ENCODE data around the gene NDFIP2. TPM values are rescaled to one million over a fixed set of nuclear protein-coding genes. Genes with fewer than 3 reads are reported as not detected.

The NDFIP2 gene
- total and polyA plus RNA-seq, 7 donors, result 9.2 to 52.2 (median 13.7) TPM

DNA sequence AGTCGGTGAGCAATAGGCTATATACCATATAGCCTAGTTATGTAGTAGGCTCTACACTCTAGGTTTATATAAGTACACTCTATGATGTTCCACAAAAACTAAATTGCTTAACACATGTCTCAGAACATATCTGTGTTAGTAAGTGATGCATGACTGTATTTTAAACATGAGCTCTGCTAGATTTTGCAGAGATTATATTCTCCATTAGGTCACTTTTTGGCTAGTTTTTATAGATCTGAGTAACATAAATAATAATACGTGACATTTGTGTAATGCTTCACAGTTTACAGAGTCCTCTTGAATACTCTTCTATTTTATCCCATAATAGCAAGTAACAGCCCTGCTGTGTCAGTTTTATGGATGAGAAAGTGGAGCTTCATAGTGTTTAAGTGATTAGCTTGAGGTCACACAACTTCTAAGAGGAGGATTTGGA, 47.8 kb downstream of the NDFIP2 start:
- H3K4me3 ChIP-seq, result no peak overlapping the region
- no peak for DNase-seq
- H3K36me3 ChIP-seq, result peaks cover 0 to 11% (median 2%) of the 10 kb centered on the region in 4 donors
- WGBS, 2 donors, result 83 to 91% methylated on average over 2 of the region's 2 CpGs
- no peaks in the 10 kb centered on the region for H3K9me3 ChIP-seq
- no peaks in the 10 kb centered on the region for H3K27me3 ChIP-seq
- H3K27ac ChIP-seq, result no peak overlapping the region
- intact Hi-C loops (cut with DNase I), result no loop called here
- TF ChIP-seq EP300 (IDR thresholded peaks at IDR 0.05) (no peak), POLR2AphosphoS5 (IDR thresholded peaks at IDR 0.05) (no peak), POLR2A (IDR thresholded peaks at IDR 0.05) (no peak), CTCF (IDR thresholded peaks at IDR 0.05) (no peak)
- H3K4me1 ChIP-seq, result peaks cover 0 to 12% (median 5%) of the 10 kb centered on the region in 4 donors

DNA sequence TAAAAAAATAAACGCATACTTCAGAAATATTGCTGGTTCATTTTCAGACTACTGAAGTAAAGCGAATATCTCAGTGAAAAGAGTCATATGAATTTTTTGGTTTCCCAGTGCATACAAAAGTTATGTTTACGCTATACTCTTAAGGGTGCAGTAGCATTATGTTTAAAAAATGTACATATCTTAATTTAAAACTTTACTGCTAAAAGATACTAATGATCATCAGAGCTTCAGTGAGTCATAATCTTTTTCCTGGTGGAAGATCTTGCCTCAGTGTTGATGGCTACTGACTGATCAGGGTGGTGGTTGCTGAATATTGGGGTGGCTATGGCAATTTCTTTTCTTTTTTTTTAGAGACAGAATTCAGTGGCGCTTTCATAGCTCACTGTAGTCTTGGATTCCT, 48.9 kb downstream of the NDFIP2 start:
- H3K27me3 ChIP-seq, result no peaks in the 10 kb centered on the region
- H3K9me3 ChIP-seq, result no peaks in the 10 kb centered on the region
- WGBS, 2 donors, result 92 to 97% methylated on average over 4 of the region's 4 CpGs
- TF ChIP-seq POLR2AphosphoS5 (IDR thresholded peaks at IDR 0.05), result no peak
- no peak for TF ChIP-seq CTCF (IDR thresholded peaks at IDR 0.05)
- TF ChIP-seq POLR2A (IDR thresholded peaks at IDR 0.05), result no peak
- no peak for TF ChIP-seq EP300 (IDR thresholded peaks at IDR 0.05)
- peaks cover 0 to 12% (median 5%) of the 10 kb centered on the region in 4 donors for H3K4me1 ChIP-seq
- peaks cover 0 to under 1% (median under 1%) of the 10 kb centered on the region in 4 donors for H3K36me3 ChIP-seq
- no peak for DNase-seq
- no peak overlapping the region for H3K4me3 ChIP-seq
- no peak overlapping the region for H3K27ac ChIP-seq
- intact Hi-C loops (cut with DNase I), result no loop called here

- H3K4me3 ChIP-seq, result no peak overlapping the region
- intact Hi-C loops (cut with DNase I), result no loop called here
Observed at GRCh38 chr13:79530270-79530669, 49.3 kb downstream of the NDFIP2 start.

GRCh38 chr13:79531542-79532254, 50.7 kb downstream of the NDFIP2 start:
- WGBS, 2 donors, result 92 to 94% methylated on average over 7 of the region's 7 CpGs
- TF ChIP-seq CTCF (IDR thresholded peaks at IDR 0.05), result no peak
- no peak for TF ChIP-seq POLR2AphosphoS5 (IDR thresholded peaks at IDR 0.05)
- TF ChIP-seq EP300 (IDR thresholded peaks at IDR 0.05), result no peak
- TF ChIP-seq POLR2A (IDR thresholded peaks at IDR 0.05), result no peak
- H3K4me3 ChIP-seq, result no peak overlapping the region
- no peaks in the 10 kb centered on the region for H3K9me3 ChIP-seq
- H3K36me3 ChIP-seq, result no peaks in the 10 kb centered on the region
- H3K4me1 ChIP-seq, result peaks cover 0 to 12% (median 5%) of the 10 kb centered on the region in 4 donors
- no peaks in the 10 kb centered on the region for H3K27me3 ChIP-seq
- H3K27ac ChIP-seq, result no peak overlapping the region
- intact Hi-C loops (cut with DNase I), result no loop called here
- DNase-seq, result no peak

More at GRCh38 chr13:79530270-79530669, 49.3 kb downstream of the NDFIP2 start:
- 47 to 84% methylated on average over 2 of the region's 2 CpGs for WGBS, 2 donors
- no peaks in the 10 kb centered on the region for H3K36me3 ChIP-seq
- no peaks in the 10 kb centered on the region for H3K27me3 ChIP-seq
- no peak for DNase-seq
- no peak for TF ChIP-seq CTCF (IDR thresholded peaks at IDR 0.05)
- TF ChIP-seq POLR2AphosphoS5 (IDR thresholded peaks at IDR 0.05), result no peak
- no peak for TF ChIP-seq POLR2A (IDR thresholded peaks at IDR 0.05)
- TF ChIP-seq EP300 (IDR thresholded peaks at IDR 0.05), result no peak
- H3K9me3 ChIP-seq, result no peaks in the 10 kb centered on the region
- H3K27ac ChIP-seq, result no peak overlapping the region
- H3K4me1 ChIP-seq, result peaks cover 0 to 12% (median 5%) of the 10 kb centered on the region in 4 donors
